ENCODE data around the gene KDM6B.

KDM6B gene

GRCh38 chr17:7839190-7839875, 5.3 kb downstream of the KDM6B start:
- no peak for TF ChIP-seq SPI1 (IDR thresholded peaks at IDR 0.05; ENCODE audit: low read depth, low read length)
- TF ChIP-seq POLR2AphosphoS5 (IDR thresholded peaks at IDR 0.05; ENCODE audit: low read depth, low read length), result no peak
- no peak for TF ChIP-seq POLR2A (IDR thresholded peaks at IDR 0.05; ENCODE audit: low read depth, low read length)
- TF ChIP-seq TAF1 (IDR thresholded peaks at IDR 0.05; ENCODE audit: low read depth, low read length), result no peak
- TF ChIP-seq POU2F2 (IDR thresholded peaks at IDR 0.05; ENCODE audit: low read depth, low read length), result no peak
- TF ChIP-seq PAX5 (IDR thresholded peaks at IDR 0.05; ENCODE audit: insufficient read depth, low read length, severe bottlenecking), result no peak
- DNase-seq (ENCODE audit: insufficient read length, low spot score) (no peak), FAIRE-seq (no peak)

- FAIRE-seq (no peak), DNase-seq (ENCODE audit: insufficient read length, low spot score) (no peak)
- TF ChIP-seq TAF1 (IDR thresholded peaks at IDR 0.05; ENCODE audit: low read depth, low read length) (no peak), POLR2AphosphoS5 (IDR thresholded peaks at IDR 0.05; ENCODE audit: low read depth, low read length) (no peak), POLR2A (IDR thresholded peaks at IDR 0.05; ENCODE audit: low read depth, low read length) (no peak), SPI1 (IDR thresholded peaks at IDR 0.05; ENCODE audit: low read depth, low read length) (no peak), PAX5 (IDR thresholded peaks at IDR 0.05; ENCODE audit: insufficient read depth, low read length, severe bottlenecking) (no peak), POU2F2 (IDR thresholded peaks at IDR 0.05; ENCODE audit: low read depth, low read length) (no peak)
Observed at GRCh38 chr17:7839876-7840261, 5.9 kb downstream of the KDM6B start.

GRCh38 chr17:7840441-7840840, 6.4 kb downstream of the KDM6B start:
- no peak for FAIRE-seq
- DNase-seq (ENCODE audit: insufficient read length, low spot score), result no peak
- TF ChIP-seq TAF1 (IDR thresholded peaks at IDR 0.05; ENCODE audit: low read depth, low read length) (no peak), SPI1 (IDR thresholded peaks at IDR 0.05; ENCODE audit: low read depth, low read length) (no peak), POLR2A (IDR thresholded peaks at IDR 0.05; ENCODE audit: low read depth, low read length) (no peak), PAX5 (IDR thresholded peaks at IDR 0.05; ENCODE audit: insufficient read depth, low read length, severe bottlenecking) (no peak), POU2F2 (IDR thresholded peaks at IDR 0.05; ENCODE audit: low read depth, low read length) (no peak), POLR2AphosphoS5 (IDR thresholded peaks at IDR 0.05; ENCODE audit: low read depth, low read length) (no peak)

- DNase-seq (ENCODE audit: insufficient read length, low spot score) (no peak), FAIRE-seq (no peak)
- TF ChIP-seq PAX5 (IDR thresholded peaks at IDR 0.05; ENCODE audit: insufficient read depth, low read length, severe bottlenecking), result no peak
- TF ChIP-seq SPI1 (IDR thresholded peaks at IDR 0.05; ENCODE audit: low read depth, low read length), result no peak
- TF ChIP-seq POLR2A (IDR thresholded peaks at IDR 0.05; ENCODE audit: low read depth, low read length), result no peak
- TF ChIP-seq TAF1 (IDR thresholded peaks at IDR 0.05; ENCODE audit: low read depth, low read length), result no peak
- no peak for TF ChIP-seq POLR2AphosphoS5 (IDR thresholded peaks at IDR 0.05; ENCODE audit: low read depth, low read length)
Observed at GRCh38 chr17:7840875-7841274, 6.9 kb downstream of the KDM6B start.

- no peak for TF ChIP-seq SPI1 (IDR thresholded peaks at IDR 0.05; ENCODE audit: low read depth, low read length)
- 0 out of 2 replicates have a peak, but pooled peaks have one; percentile 55 for TF ChIP-seq POLR2AphosphoS5 (IDR thresholded peaks at IDR 0.05; ENCODE audit: low read depth, low read length)
- DNase-seq (ENCODE audit: insufficient read length, low spot score) (no peak), FAIRE-seq (no peak)
Observed at GRCh38 chr17:7841396-7841914, 7.4 kb downstream of the KDM6B start.

GRCh38 chr17:7841915-7842379, 7.9 kb downstream of the KDM6B start:
- no peak for FAIRE-seq
- TF ChIP-seq POLR2AphosphoS5 (IDR thresholded peaks at IDR 0.05; ENCODE audit: low read depth, low read length), result peak; percentile 19; the same call in 1 of the 2 replicates
- no peak for TF ChIP-seq SPI1 (IDR thresholded peaks at IDR 0.05; ENCODE audit: low read depth, low read length)
- peak; percentile 64 for DNase-seq (ENCODE audit: insufficient read length, low spot score)

GRCh38 chr17:7842380-7843256, 8.6 kb downstream of the KDM6B start:
- DNase-seq (ENCODE audit: insufficient read length, low spot score), result peak; percentile 58
- TF ChIP-seq TAF1 (IDR thresholded peaks at IDR 0.05; ENCODE audit: low read depth, low read length), result peak; percentile 88
- peak; percentile 78 for TF ChIP-seq POLR2A (IDR thresholded peaks at IDR 0.05; ENCODE audit: low read depth, low read length)
- peak; percentile 93 for TF ChIP-seq SPI1 (IDR thresholded peaks at IDR 0.05; ENCODE audit: low read depth, low read length)
- no peak for TF ChIP-seq PAX5 (IDR thresholded peaks at IDR 0.05; ENCODE audit: insufficient read depth, low read length, severe bottlenecking)
- TF ChIP-seq POLR2AphosphoS5 (IDR thresholded peaks at IDR 0.05; ENCODE audit: low read depth, low read length), result peak; percentile 51
- peak; percentile 18; the same call in 1 of the 2 replicates for TF ChIP-seq POU2F2 (IDR thresholded peaks at IDR 0.05; ENCODE audit: low read depth, low read length)
- peak; percentile 96 for FAIRE-seq

GRCh38 chr17:7843257-7843535, 9.2 kb downstream of the KDM6B start:
- FAIRE-seq (no peak), DNase-seq (ENCODE audit: insufficient read length, low spot score) (no peak)
- TF ChIP-seq POLR2A (IDR thresholded peaks at IDR 0.05; ENCODE audit: low read depth, low read length) (peak; percentile 69), TAF1 (IDR thresholded peaks at IDR 0.05; ENCODE audit: low read depth, low read length) (no peak)

GRCh38 chr17:7843536-7844291, 9.7 kb downstream of the KDM6B start:
- TF ChIP-seq POU2F2 (IDR thresholded peaks at IDR 0.05; ENCODE audit: low read depth, low read length), result no peak; the same call in 1 of the 2 replicates
- peak; percentile 76 for TF ChIP-seq POLR2AphosphoS5 (IDR thresholded peaks at IDR 0.05; ENCODE audit: low read depth, low read length)
- peak; percentile 96 for TF ChIP-seq SPI1 (IDR thresholded peaks at IDR 0.05; ENCODE audit: low read depth, low read length)
- 0 out of 2 replicates have a peak, but pooled peaks have one; percentile 46 for TF ChIP-seq TAF1 (IDR thresholded peaks at IDR 0.05; ENCODE audit: low read depth, low read length)
- TF ChIP-seq POLR2A (IDR thresholded peaks at IDR 0.05; ENCODE audit: low read depth, low read length), result no peak
- TF ChIP-seq PAX5 (IDR thresholded peaks at IDR 0.05; ENCODE audit: insufficient read depth, low read length, severe bottlenecking), result no peak
- peak; percentile 82 for DNase-seq (ENCODE audit: insufficient read length, low spot score)
- FAIRE-seq, result no peak
